ENCODE data around the gene MAN1B1.

GRCh38 chr9:137141050-137141810 is 54.4 kb downstream of the MAN1B1 start:
- TF ChIP-seq POLR2AphosphoS5 (IDR thresholded peaks at IDR 0.05): no peak
- TF ChIP-seq, protein P1, sequence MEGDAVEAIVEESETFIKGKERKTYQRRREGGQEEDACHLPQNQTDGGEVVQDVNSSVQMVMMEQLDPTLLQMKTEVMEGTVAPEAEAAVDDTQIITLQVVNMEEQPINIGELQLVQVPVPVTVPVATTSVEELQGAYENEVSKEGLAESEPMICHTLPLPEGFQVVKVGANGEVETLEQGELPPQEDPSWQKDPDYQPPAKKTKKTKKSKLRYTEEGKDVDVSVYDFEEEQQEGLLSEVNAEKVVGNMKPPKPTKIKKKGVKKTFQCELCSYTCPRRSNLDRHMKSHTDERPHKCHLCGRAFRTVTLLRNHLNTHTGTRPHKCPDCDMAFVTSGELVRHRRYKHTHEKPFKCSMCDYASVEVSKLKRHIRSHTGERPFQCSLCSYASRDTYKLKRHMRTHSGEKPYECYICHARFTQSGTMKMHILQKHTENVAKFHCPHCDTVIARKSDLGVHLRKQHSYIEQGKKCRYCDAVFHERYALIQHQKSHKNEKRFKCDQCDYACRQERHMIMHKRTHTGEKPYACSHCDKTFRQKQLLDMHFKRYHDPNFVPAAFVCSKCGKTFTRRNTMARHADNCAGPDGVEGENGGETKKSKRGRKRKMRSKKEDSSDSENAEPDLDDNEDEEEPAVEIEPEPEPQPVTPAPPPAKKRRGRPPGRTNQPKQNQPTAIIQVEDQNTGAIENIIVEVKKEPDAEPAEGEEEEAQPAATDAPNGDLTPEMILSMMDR (IDR thresholded peaks at IDR 0.05): no peak
- no peak for TF ChIP-seq POLR2A (IDR thresholded peaks at IDR 0.05)

Measured in prostate gland (tissue), 2 donors.